ENCODE measurements around the gene STAMBPL1. TPM values are rescaled to one million over a fixed set of nuclear protein-coding genes. Genes with fewer than 3 reads are reported as not detected.

Gene STAMBPL1
- total RNA-seq, 1 donor from 2014 or later, result 8.4 TPM

DNA sequence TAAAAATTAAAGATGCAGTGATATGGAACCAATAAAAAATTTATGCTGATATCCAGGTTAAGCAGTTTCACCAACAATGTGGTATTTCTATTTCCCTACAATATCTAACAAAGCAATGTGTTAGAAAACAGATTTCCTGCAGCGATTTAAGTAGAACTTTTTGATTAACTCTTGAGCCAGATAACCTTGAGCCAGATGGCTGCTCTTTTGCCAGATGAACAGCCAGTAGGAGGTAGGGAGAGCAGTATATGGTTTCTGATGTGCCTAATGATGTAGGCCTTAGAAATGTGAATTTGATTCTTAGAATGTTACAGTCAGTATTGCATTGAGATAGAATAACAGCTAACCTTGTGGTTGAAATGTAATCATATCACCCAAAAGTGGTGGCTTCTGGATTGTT lies 31.1 kb downstream of the STAMBPL1 start:
- Mint-ChIP-seq H3K4me1 (ENCODE audit: unreplicated experiment) (peaks cover 32% of the 10 kb centered on the region), H3K27ac (no peak overlapping the region), H3K36me3 (peaks cover 8% of the 10 kb centered on the region), H3K27me3 (no peaks in the 10 kb centered on the region), H3K4me3 (no peak overlapping the region), H3K9me3 (no peaks in the 10 kb centered on the region)
- no peak for DNase-seq (ENCODE audit: extremely low spot score, unreplicated experiment)
- TF ChIP-seq, protein P1, sequence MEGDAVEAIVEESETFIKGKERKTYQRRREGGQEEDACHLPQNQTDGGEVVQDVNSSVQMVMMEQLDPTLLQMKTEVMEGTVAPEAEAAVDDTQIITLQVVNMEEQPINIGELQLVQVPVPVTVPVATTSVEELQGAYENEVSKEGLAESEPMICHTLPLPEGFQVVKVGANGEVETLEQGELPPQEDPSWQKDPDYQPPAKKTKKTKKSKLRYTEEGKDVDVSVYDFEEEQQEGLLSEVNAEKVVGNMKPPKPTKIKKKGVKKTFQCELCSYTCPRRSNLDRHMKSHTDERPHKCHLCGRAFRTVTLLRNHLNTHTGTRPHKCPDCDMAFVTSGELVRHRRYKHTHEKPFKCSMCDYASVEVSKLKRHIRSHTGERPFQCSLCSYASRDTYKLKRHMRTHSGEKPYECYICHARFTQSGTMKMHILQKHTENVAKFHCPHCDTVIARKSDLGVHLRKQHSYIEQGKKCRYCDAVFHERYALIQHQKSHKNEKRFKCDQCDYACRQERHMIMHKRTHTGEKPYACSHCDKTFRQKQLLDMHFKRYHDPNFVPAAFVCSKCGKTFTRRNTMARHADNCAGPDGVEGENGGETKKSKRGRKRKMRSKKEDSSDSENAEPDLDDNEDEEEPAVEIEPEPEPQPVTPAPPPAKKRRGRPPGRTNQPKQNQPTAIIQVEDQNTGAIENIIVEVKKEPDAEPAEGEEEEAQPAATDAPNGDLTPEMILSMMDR (conservative IDR thresholded peaks at IDR 0.05), result no peak

DNA sequence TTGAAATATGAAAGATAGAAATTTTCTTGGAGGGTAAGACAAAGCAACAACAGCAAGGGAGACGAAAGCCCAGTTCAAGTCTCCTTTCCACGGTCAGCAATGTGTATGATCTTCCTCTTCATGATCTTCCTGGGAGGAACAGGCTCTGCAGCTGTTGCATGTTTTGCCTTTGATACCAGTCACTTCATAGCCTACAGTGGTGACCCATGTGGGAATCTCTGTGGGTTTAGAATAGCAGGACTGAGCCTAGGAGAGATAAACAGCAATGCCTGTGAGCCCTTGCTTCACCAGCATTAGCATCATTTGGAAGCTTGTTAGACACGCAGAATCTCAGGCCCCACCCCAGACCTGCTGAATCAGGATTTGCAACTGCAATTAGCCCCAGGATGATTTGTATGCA lies 31.8 kb downstream of the STAMBPL1 start:
- Mint-ChIP-seq H3K27ac (no peak overlapping the region), H3K27me3 (no peaks in the 10 kb centered on the region), H3K36me3 (peaks cover 5% of the 10 kb centered on the region), H3K4me1 (ENCODE audit: unreplicated experiment) (peaks cover 34% of the 10 kb centered on the region), H3K4me3 (no peak overlapping the region), H3K9me3 (no peaks in the 10 kb centered on the region)
- TF ChIP-seq, protein P1 (conservative IDR thresholded peaks at IDR 0.05), result no peak
- DNase-seq (ENCODE audit: extremely low spot score, unreplicated experiment), result no peak

DNA sequence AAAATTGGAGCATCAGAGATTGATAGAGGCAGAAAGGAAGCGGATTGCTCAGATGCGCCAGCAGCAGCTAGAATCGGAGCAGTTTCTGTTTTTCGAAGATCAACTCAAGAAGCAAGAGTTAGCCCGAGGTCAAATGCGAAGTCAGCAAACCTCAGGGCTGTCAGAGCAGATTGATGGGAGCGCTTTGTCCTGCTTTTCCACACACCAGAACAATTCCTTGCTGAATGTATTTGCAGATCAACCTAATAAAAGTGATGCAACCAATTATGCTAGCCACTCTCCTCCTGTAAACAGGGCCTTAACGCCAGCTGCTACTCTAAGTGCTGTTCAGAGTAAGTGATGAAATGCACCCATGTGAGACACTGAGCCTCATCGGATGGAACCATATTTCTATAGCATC lies 33.1 kb downstream of the STAMBPL1 start:
- Mint-ChIP-seq H3K4me1 (ENCODE audit: unreplicated experiment) (peaks cover 31% of the 10 kb centered on the region), H3K27ac (peak overlapping the region; percentile 59), H3K4me3 (peak overlapping the region; percentile 58), H3K27me3 (no peaks in the 10 kb centered on the region), H3K36me3 (peaks cover 3% of the 10 kb centered on the region), H3K9me3 (no peaks in the 10 kb centered on the region)
- TF ChIP-seq, protein P1 (conservative IDR thresholded peaks at IDR 0.05), result no peak
- DNase-seq (ENCODE audit: extremely low spot score, unreplicated experiment), result no peak

DNA sequence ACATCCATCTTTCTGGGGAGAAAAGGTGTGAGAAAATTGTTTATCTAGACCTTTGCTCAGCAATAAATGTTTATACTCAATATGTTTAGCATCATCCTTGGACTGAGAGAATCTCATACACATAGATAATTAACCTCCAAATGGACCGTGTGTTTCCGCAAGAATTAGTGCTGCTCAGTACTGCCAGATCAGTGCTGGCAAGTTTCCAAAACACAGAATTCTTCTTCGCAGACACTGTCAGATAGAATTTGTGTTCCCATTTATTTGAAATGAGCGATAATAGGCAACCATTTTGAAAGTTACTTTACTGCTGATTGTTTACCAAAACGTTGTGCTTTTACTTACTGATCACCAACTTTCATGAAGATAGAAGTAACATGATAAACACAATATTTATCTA lies 33.7 kb downstream of the STAMBPL1 start:
- H3K27ac Mint-ChIP-seq, result no peak overlapping the region
- H3K4me1 Mint-ChIP-seq (ENCODE audit: unreplicated experiment), result peaks cover 31% of the 10 kb centered on the region
- H3K4me3 Mint-ChIP-seq, result peak overlapping the region; percentile 53
- H3K9me3 Mint-ChIP-seq, result no peaks in the 10 kb centered on the region
- no peaks in the 10 kb centered on the region for H3K27me3 Mint-ChIP-seq
- TF ChIP-seq, protein P1 (conservative IDR thresholded peaks at IDR 0.05), result no peak
- DNase-seq (ENCODE audit: extremely low spot score, unreplicated experiment), result no peak
- H3K36me3 Mint-ChIP-seq, result peaks cover 3% of the 10 kb centered on the region

DNA sequence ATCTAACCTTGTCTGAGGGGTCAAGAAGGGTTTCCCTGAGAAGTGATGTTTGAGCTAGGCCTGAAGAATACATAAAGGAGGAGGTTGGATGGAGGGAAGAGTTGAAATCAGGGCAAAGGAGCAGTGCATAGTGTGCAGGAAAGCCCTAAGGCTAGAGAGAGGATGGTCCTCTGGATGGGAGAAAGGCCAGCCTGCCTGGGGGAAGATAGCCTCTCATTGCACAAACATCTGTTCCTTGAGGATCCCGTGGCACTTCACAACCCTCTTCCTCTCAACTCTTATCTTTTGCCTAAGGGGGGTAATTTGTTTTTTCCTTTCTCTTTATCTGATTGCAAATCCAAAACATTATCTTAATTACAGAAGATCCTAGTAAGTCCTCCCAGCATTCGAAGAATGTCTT lies 35.7 kb downstream of the STAMBPL1 start:
- peaks cover 31% of the 10 kb centered on the region for H3K4me1 Mint-ChIP-seq (ENCODE audit: unreplicated experiment)
- DNase-seq (ENCODE audit: extremely low spot score, unreplicated experiment), result no peak
- peaks cover 3% of the 10 kb centered on the region for H3K36me3 Mint-ChIP-seq
- H3K4me3 Mint-ChIP-seq, result no peak overlapping the region
- no peaks in the 10 kb centered on the region for H3K27me3 Mint-ChIP-seq
- TF ChIP-seq, protein P1 (conservative IDR thresholded peaks at IDR 0.05), result no peak
- no peaks in the 10 kb centered on the region for H3K9me3 Mint-ChIP-seq
- peak overlapping the region; percentile 5 for H3K27ac Mint-ChIP-seq

DNA sequence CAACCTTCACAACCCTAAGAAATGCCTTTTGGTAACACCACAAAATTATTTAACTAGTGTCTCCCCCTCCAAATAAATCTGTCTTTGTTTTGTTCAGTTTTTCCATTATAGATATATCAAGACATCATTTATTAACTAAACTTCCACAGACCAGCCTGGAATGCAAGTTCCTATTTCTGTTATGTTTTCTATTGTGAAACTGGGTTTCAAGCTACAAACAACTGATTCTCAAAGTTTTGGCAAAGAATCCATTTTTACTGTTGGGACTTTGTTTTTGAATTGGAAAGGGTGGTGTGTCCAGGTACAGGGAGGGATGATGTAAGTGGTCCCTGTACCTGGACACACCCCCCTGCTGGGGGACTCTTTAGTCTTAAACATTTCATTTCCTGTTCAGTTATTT lies 36.2 kb downstream of the STAMBPL1 start:
- Mint-ChIP-seq H3K36me3 (peaks cover 3% of the 10 kb centered on the region), H3K27ac (peak overlapping the region; percentile 5)

More for the DNA sequence above, 36.2 kb downstream of the STAMBPL1 start:
- no peaks in the 10 kb centered on the region for H3K27me3 Mint-ChIP-seq
- TF ChIP-seq, protein P1 (conservative IDR thresholded peaks at IDR 0.05), result no peak
- peaks cover 31% of the 10 kb centered on the region for H3K4me1 Mint-ChIP-seq (ENCODE audit: unreplicated experiment)
- DNase-seq (ENCODE audit: extremely low spot score, unreplicated experiment), result no peak
- H3K4me3 Mint-ChIP-seq, result no peak overlapping the region
- no peaks in the 10 kb centered on the region for H3K9me3 Mint-ChIP-seq

Data from type B pancreatic cell (in vitro differentiated cells).